NCI-H524 (cell line): ENCODE results near the gene BCL7A.
"Not testable (repeated sequence)": the region's sequence is repeated elsewhere in the genome, so short reads cannot be mapped to it uniquely, and the experiment has no call there.

ENCODE experiments used
- DNase-seq, 2 experiments: peaks; one replicate each; lab custom pipeline; 2025; lab: John Stamatoyannopoulos, UW

Gene BCL7A

GRCh38 chr12:122094735-122095631 is 73.3 kb downstream of the BCL7A start:
- no peak for DNase-seq

DNA sequence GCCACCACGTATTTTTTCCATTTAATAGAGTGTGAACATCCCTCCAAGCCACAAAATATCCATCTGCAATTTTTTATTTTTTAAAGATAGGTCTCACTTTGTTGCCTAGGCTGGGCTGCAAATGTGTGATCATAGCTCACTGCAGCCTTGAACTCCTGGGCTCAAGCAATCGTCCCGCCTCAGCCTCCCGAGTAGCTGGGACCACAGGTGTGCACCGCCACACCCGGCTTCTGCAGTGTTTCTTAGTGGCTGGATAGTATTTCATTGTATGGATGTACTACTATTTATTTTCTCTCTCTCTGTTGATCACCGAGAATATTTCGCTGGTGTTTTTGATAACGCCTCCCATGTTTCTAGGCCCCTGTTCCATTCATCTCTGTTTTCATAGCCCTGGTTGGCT is 74.3 kb downstream of the BCL7A start:
- DNase-seq = no peak

DNA sequence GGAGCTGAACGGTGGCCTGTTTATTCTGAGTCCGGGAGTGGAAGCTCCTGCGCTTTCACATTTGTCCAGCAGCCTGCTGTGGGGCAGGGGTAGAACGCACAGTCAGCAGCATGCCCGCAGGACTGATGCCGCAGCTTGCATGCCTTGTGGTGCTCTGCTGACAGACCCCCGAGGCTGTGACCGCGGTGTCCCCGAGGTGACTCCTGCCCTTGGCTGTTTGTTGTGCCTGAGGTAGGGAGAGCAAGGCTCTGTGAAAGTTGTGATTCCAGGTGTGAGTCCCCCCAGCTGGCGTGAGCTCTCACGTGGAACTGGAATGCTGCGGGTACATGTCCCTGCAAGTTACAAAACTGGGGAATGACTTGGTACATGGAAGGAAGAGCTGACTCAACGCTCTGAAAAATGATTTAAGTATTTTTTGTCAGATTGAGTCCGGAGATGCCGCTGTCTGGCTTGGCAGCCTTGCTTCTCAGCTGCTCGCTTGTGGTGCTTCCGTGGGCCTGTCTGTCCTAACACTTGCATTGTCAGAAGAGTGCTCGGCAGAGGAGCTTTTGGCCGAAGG is 75.0 kb downstream of the BCL7A start:
- DNase-seq = no peak

DNA sequence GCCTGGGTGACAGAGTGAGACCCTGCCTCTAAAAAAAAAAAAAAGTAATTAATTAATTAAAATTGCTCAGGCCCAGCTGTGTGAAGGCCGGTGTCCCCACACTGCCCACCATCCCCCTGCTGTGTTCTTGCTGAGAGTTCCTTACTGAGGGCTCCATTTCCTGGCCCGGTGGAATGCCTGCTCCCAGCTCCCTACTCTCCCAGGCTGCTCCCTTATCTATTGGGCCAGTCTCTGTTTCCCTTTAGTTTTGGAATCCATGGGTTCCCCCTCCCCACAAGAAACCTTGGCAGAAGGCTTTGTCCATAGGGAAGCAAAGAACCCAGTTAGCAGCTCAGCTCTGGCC is 75.9 kb downstream of the BCL7A start:
- DNase-seq = no peak

- DNase-seq = peak in 1 of 2 experiments; percentile 51
Measured at GRCh38 chr12:122097927-122098756, 76.5 kb downstream of the BCL7A start.

GRCh38 chr12:122099280-122099749 is 77.6 kb downstream of the BCL7A start:
- no peak for DNase-seq

DNA sequence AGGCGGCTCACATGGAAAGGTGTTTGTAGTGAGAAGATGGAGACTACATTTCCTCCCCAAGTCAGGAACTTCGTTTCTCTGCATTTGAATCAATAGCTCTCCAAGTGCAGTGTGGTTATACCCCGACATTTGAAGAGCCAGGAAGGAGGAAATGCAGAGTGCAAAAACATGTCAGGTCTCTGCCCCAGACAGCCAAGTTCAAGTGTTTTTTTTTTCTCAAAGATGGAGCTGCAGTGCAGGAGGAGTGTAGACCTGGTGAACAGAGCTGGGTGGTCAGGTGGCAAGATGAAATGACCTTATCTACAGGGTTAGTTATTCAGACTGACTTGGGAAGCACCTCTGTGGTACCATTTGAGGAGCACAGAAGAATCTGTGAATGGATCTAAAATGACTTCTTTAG is 78.2 kb downstream of the BCL7A start:
- DNase-seq = no peak

DNA sequence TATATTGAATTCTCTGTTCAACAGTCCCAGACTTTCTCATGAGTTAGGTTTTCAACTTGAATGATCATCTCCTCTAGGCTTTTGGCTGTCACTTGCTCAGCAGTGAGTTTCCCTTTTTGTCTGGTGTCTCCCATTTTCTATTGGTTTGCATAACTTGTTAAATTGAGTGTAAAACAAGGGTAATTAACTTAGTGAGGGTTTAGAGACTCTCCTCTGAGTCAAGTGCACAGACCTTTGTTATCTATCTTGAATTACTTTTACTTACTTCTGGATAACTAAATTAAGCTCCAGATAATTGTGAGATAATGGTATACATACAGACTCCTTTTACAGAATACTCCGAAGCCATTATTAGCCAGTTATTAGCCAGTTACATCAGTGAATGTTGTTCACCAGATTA is 78.9 kb downstream of the BCL7A start:
- no peak for DNase-seq

- DNase-seq = no peak
Measured at GRCh38 chr12:122102331-122102730, 80.6 kb downstream of the BCL7A start.

DNA sequence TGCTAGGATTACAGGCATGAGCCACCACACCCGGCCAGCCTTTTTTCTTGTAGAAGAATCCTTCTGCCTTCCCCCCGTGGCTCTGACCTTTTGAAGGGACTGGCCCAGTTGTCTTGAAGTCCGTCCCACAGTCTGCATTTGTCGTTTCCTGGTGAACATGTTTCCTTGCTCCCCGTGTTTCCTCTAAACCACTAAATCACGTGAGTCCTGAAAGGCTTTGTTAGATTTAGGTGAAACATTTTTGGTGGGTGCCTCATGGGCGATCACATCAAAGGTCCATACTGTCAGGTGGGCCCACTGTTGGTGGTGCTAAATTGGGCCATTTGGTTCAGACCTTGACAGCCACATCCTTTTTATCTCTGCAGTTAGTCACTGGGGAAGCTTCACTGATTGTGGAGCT is 83.2 kb downstream of the BCL7A start:
- no peak for DNase-seq

GRCh38 chr12:122105496-122105895 is 83.8 kb downstream of the BCL7A start:
- DNase-seq = not testable (repeated sequence)

- no peak for DNase-seq
Measured at GRCh38 chr12:122106843-122107242, 85.2 kb downstream of the BCL7A start.

DNA sequence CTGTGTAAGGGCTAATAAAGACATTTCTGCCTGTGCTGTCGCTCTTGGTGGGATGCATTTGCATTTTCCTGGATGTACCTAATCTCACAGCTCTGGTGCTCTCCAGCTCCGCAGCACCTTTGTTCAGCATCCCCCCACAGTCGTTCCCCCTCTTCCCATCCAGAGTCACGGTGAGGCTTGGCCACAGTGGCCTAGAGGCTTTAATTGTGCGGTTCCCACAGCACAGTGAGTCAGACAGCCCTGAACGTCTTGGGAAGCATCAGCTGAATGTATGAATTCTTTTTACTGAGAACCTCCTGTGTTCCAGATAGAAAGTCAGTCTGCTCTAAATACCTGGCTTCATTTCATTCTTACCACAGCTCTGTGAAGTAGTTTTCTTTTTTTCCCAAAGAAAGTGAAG is 85.6 kb downstream of the BCL7A start:
- DNase-seq = no peak

DNA sequence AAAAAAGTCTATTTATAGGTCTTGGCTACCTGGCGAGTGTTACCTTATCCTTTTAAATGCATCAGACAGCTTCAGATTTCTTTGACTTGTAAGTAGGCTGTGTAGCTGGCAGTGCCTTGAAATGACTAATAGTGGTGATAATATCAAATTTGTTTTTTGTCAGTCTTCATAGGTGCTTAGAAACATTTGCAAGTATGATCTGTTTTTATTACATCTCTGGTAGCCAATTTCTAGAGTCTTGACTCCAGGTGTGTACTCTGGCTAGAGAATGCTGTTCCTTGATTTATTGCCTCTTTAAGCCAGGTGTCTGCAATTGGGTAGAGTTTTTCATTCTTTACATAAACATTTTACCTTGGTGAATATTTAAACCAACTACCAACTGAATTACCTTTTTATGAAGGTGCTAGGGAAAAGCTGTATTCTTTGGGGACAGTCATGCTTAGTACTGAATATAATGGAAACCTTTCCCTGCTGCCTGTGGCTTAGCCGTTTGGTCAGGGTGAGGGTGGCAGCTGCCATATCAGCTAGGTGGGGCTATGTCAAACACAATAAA is 89.5 kb downstream of the BCL7A start:
- no peak for DNase-seq
